Gastroesophageal sphincter (tissue), 3 donors: ENCODE data around the gene SEL1L2.

Experiments used
- CTCF ChIP-seq, 4 experiments: fragments of 200-600 bp in 2 of 4; fragments of 450-650 bp in 2 of 4; sonication (generic) in 1 of 4; IDR thresholded peaks; one replicate each; pipeline ENCODE4 v1.5.1; 2017 to 2019; ENCODE audit warnings: antibody characterized with exemption in 4 of 4, mild to moderate bottlenecking in 2 of 4, moderate library complexity in 2 of 4
- EP300 ChIP-seq: sonication (generic); formaldehyde crosslinking; IDR thresholded peaks from one replicate; pipeline ENCODE4 v1.6.1; 2017; ENCODE audit warnings: antibody characterized with exemption, mild to moderate bottlenecking
- POLR2A ChIP-seq, 2 donors: fragments of 450-650 bp; IDR thresholded peaks; one replicate each; pipeline ENCODE4 v1.6.1; 2017; ENCODE audit warnings: antibody characterized with exemption in 2 of 2, mild to moderate bottlenecking in 2 of 2, moderate library complexity in 1 of 2

- TF ChIP-seq CTCF (IDR thresholded peaks at IDR 0.05) = no peak
- TF ChIP-seq EP300 = no peak
- no peak for TF ChIP-seq POLR2A (IDR thresholded peaks at IDR 0.05)
Measured at GRCh38 chr20:13855613-13856012, 134.8 kb downstream of the SEL1L2 start.
